Cardiac muscle cell (in vitro differentiated cells and primary cell): ENCODE results near the gene FBRSL1. TPM values are rescaled to one million over a fixed set of nuclear protein-coding genes. Genes with fewer than 3 reads are reported as not detected.

Experiments used
- DNase-seq, 2 donors: peaks; one replicate each; pipeline versions ENCODE4 v3.0.0 to v3.0.0-alpha.2; 2010 to 2017; ENCODE audit warnings: low read depth in 1 of 2, low spot score in 1 of 2
- H3K27ac ChIP-seq: fragments of 200-600 bp; sonication (generic); 2 replicates; pipeline ENCODE4 v1.5.1; 2016
- H3K27me3 ChIP-seq: fragments of 200-600 bp; sonication (generic); 2 replicates; pipeline ENCODE4 v1.6.0; 2016; ENCODE audit warnings: control low read depth
- H3K36me3 ChIP-seq: fragments of 200-600 bp; sonication (generic); 2 replicates; pipeline ENCODE4 v1.5.1; 2016; ENCODE audit warnings: control low read depth
- H3K4me1 ChIP-seq: fragments of 200-600 bp; sonication (generic); 2 replicates; pipeline ENCODE4 v1.8.1; 2017; ENCODE audit warnings: low read depth, mild to moderate bottlenecking, mixed run types
- H3K4me3 ChIP-seq: fragments of 200-600 bp; sonication (generic); 2 replicates; pipeline ENCODE4 v1.5.1; 2016; ENCODE audit warnings: mild to moderate bottlenecking
- H3K9me3 ChIP-seq: fragments of 200-600 bp; sonication (generic); 2 replicates; pipeline ENCODE4 v1.5.1; 2017; ENCODE audit warnings: low read depth, mild to moderate bottlenecking, control low read depth
- CTCF ChIP-seq: IDR thresholded peaks from 2 replicates; pipeline ENCODE4 v1.5.1; 2012; ENCODE audit warnings: low read depth, mild to moderate bottlenecking, low read length
- polyA plus RNA-seq: library from polyadenylated mRNA; unstranded; fragments of >200 nt; fragmentation: Nextera tagmentation; extraction: Ambion mirVana; gene quantifications from 2 replicates; pipeline ENCODE4 v1.2.1, GENCODE V29; 2016
- total RNA-seq: library from RNA; depleted of rRNA; stranded (reverse); fragments of >200 nt; gene quantifications from 2 replicates; pipeline ENCODE4 v1.2.3, GENCODE V29; 2016

Gene FBRSL1
- total and polyA plus RNA-seq, 2 experiments from 2014 or later, result 37.3 to 45.0 TPM

- no peak for TF ChIP-seq CTCF
- Histone ChIP-seq H3K4me3 (no peak overlapping the region), H3K9me3 (no peaks in the 10 kb centered on the region), H3K27ac (no peak overlapping the region), H3K36me3 (no peaks in the 10 kb centered on the region), H3K27me3 (peaks cover 48% of the 10 kb centered on the region), H3K4me1 (no peaks in the 10 kb centered on the region)
- DNase-seq, result no peak
Observed at GRCh38 chr12:132482771-132483170, 7.2 kb upstream of the FBRSL1 start.

- H3K27me3 ChIP-seq, result peaks cover 52% of the 10 kb centered on the region
- no peaks in the 10 kb centered on the region for H3K4me1 ChIP-seq
- DNase-seq, result no peak
- H3K27ac ChIP-seq, result no peak overlapping the region
- H3K9me3 ChIP-seq, result no peaks in the 10 kb centered on the region
- no peak overlapping the region for H3K4me3 ChIP-seq
- TF ChIP-seq CTCF, result no peak
- H3K36me3 ChIP-seq, result no peaks in the 10 kb centered on the region
Observed at GRCh38 chr12:132483208-132483607, 6.7 kb upstream of the FBRSL1 start.

- Histone ChIP-seq H3K36me3 (no peaks in the 10 kb centered on the region), H3K4me3 (no peak overlapping the region), H3K27me3 (peaks cover 56% of the 10 kb centered on the region), H3K27ac (no peak overlapping the region), H3K4me1 (no peaks in the 10 kb centered on the region), H3K9me3 (no peaks in the 10 kb centered on the region)
- no peak for TF ChIP-seq CTCF
- no peak for DNase-seq
Observed at GRCh38 chr12:132483612-132484011, 6.3 kb upstream of the FBRSL1 start.

DNA sequence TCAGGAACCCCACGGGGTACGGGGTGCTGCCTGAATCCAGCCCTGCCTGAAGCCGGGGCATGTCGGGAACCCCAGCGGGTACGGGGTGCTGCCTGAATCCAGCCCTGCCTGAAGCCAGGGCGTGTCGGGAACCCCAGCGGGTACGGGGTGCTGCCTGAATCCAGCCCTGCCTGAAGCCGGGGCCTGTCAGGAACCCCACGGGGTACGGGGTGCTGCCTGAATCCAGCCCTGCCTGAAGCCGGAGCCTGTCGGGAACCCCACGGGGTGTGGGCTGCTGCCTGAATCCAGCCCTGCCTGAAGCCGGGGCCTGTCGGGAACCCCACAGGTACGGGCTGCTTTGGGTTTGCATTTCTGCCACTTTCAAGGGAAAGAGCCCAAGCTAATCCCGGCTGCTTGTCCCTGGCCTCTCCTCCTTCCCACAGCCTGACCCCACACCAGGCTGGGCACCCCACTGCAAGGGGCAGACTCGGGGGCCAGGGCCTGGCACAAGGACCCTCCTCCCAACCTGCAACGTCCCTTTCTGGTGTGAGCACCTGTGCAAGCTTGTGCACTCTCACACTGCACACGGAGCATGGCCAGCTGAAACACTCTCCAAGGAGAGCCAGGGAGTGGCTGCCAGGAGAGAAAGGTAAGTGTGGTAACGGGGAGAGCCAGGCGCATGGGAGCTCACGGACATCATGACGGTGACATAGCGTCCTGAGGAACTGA, 5.6 kb upstream of the FBRSL1 start:
- Histone ChIP-seq H3K36me3 (no peaks in the 10 kb centered on the region), H3K27me3 (peaks cover 63% of the 10 kb centered on the region), H3K4me1 (no peaks in the 10 kb centered on the region), H3K27ac (no peak overlapping the region), H3K9me3 (no peaks in the 10 kb centered on the region), H3K4me3 (no peak overlapping the region)
- no peak for DNase-seq
- no peak for TF ChIP-seq CTCF

DNA sequence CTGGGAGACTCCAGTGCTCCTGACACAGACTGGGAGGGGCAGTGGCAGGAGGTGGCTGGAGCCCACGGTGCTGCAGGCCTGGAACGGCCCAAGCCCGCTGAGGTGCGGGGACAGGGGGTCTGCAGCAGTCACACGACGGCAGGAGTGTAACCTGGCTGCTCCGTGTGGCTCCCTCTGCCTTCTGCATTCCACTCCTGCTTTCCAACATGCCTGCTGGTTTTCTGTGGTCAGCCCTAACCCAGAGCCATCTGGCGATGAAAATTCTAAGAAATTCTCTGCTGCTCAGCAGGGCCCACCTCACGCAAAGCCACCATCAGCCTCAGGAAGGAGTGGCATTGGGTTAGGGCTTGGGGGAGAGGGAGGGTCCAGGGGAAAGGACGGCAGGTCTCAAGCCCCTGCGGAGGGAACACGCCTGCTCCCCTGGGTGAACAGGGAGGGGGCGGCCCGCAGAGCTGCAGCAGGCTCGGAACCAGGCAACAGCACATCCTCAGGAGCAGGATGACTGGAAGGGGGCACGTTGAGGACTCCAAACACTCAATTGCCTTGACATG, 5.0 kb upstream of the FBRSL1 start:
- TF ChIP-seq CTCF, result no peak
- Histone ChIP-seq H3K9me3 (no peaks in the 10 kb centered on the region), H3K27me3 (peaks cover 66% of the 10 kb centered on the region), H3K36me3 (no peaks in the 10 kb centered on the region), H3K4me3 (no peak overlapping the region), H3K27ac (no peak overlapping the region), H3K4me1 (no peaks in the 10 kb centered on the region)
- DNase-seq, result no peak
